COR-L47 (cell line): ENCODE measurements around the gene H2AZ2.
A peak's percentile ranks its signal among the peaks of the same experiment; 100 is the strongest.
"Not testable (repeated sequence)": the region's sequence is repeated elsewhere in the genome, so short reads cannot be mapped to it uniquely, and the experiment has no call there.

Experiments used
- DNase-seq: peaks from one replicate; lab custom pipeline; 2025; lab: John Stamatoyannopoulos, UW

Gene H2AZ2

DNA sequence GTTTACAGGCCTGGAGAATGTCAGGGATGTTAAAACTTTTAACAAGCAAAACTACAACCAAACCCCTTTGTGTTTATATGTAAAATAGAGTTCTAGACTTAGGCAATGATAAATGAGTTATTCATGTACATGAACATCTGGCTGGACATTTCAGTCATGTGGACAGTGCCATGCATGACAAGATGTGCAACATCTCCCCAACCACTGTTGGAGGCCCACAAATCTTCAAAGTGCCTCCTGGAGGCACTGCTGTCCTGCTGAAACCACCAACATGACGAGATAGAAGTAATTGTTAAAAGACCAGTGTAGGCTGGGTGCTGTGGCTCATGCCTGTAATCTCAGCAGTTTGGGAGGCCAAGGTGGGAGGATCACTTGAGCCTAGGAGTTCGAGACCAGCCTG, 33.0 kb downstream of the H2AZ2 start:
- no peak for DNase-seq

DNA sequence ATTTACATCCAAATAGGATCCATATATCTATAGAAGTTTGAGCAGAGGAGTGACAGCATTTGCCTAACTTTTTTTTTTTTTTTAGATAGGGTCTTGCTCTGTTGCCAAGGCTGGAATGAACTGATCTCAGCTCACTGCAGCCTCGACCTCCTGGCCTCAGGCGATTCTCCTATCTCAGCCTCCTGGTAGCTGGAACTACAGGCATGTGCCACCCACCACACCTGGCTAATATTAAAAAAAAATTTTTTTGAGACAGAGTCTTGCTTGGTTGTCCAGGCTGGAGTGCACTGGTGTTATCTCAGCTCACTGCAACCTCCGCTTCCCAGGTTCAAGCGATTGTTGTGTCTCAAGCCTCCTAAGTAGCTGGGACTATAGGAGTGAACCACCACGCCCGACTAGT, 36.3 kb downstream of the H2AZ2 start:
- DNase-seq: no peak

DNA sequence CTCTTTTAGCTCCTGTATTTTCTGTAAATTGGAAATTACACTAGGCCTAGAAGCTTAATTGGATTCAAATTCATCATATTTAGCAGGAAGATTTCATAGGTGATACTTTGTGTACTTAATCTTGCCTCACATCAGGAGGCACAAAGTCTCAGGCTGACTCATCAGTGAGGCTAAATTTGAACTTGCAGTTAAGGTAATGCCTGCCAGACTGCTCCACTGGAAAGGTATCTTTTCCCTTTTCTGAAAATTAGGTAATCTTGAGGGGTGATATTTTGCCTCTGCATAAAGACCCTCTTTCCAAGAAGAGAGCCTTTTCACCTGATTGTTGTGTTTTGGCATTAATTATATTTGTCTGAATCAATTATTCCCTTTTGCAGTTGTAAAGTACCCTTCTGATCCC, 36.8 kb downstream of the H2AZ2 start:
- DNase-seq: no peak

DNA sequence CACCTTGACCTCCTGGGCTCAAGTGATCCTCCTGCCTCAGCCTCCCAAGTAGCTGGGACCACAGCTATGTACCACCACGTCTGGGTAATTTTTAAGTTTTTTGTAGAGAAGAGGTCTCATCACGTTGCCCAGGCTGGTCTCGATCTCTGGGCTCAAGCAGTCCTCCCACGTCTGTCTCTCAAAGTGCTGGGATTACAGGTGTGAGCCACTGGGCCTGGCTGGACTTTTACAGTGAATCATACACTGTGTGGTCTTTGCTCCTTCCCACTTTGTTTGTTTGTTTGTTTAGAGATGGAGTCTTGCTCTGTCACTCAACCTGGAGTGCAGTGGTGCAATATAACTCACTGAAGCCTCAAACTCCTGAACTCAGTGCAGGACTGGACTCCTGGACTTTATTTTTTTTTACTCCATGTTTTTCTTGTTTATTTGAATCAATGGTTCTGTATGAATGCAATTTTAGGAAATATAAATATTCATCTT, 38.9 kb downstream of the H2AZ2 start:
- no peak for DNase-seq

DNA sequence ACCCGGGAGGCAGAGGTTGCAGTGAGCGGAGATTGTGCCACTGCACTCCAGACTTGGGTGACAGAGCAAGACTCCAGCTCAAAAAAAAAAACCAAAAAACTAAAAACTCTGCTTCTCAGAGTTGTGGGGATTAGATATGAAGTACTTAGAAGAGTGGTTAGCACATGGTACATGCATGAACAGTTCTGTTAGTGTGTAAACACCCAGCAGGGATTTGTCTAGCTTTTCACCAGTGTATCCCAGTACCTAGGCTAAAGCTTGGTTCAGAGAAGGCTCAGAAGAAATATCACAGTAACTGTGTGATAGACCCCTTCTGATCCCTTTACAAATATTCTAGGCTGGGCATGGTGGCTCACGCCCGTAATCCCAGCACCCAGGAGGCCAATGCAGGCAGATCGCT, 41.9 kb downstream of the H2AZ2 start:
- DNase-seq: no peak

DNA sequence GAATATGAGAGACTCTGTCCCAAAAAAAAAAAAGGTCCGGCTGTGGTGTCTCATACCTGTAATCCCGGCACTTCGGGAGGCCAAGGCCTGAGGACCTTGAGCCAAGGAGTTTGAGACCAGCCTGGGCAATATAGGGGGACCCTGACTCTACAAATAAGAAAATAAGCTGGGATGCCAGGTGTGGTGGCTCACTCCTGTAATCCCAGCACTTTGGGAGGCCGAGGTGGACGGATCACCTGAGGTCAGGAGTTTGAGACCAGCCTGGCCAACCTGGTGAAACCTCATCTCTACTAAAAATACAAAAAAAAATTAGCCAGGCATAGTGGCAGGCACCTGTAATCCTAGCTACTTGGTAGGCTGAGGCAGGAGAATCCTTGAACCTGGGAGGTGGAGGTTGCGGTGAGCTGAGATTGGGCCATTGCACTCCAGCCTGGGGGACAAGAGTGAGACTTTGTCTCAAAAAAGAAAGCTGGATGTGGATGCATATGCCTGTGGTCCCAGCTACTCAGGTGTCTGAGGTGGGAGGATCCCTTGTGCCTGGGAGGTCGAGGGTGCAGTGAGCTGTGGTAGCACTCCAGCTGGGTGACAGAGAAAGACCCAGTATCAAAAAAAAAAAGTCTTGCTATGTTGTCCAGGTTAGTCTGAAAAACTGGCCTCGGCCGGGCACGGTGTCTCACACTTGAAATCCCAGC, 43.9 kb downstream of the H2AZ2 start:
- not testable (repeated sequence) for DNase-seq

DNA sequence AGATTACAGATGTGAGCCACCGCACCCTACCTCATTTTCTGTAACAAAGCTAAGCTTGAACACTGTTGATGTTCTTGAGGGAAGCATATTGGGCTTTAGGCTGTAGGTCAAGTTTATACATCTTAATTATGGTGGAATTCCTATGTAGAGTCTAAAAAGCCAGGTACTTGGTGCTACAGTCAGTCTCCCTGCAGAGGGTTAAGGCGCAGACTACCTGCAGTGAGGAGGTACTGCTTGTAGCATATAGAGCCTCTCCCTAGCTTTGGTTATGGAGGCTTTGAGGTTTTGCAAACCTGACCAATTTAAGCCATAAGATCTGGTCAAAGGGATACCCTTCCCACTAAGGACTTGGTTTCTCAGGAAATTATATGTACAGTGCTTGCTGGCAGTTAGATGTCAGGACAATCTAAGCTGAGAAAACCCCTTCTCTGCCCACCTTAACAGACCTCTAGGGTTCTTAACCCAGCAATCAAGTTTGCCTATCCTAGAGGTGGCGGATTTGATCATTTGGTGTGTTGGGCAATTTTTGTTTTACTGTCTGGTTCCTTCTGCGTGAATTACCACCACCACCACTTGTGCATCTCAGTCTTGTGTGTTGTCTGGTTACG, 45.4 kb downstream of the H2AZ2 start:
- DNase-seq: no peak

DNA sequence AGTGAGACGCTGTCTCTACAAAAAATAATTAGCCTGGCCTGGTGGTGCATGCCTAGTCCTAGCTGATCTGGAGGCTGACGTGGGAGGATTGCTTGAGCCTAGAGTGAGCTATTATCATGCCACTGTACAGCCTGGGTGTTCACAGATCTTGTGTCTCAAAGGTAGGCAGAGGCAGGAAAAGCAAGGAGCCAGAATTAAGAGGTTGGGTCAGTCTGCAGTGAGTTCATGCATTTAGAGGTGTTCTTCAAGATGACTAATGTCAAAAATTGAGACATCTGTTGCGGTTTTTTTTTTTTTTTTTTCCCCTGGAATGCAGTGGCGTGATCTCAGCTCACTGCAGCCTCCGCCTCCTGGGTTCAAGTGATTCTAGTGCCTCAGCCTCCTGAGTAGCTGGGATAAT, 46.0 kb downstream of the H2AZ2 start:
- no peak for DNase-seq

DNA sequence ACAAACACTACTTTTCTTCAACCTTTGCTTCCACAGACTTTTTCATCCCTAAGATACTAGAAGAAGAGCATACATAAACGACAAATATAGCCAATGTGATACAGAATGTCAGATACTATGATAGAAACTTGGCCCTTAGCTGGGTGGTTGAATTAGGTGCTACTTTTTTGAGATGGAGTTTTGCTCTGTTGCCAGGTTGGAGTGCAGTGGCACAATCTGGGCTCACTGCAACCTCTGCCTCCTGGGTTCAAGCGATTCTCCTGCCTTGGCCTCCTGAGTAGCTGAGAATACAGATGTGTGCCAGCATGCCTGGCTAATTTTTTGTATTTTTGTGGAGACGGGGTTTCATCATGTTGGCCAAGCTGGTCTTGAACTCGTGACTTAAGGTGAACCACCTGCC, 47.9 kb downstream of the H2AZ2 start:
- no peak for DNase-seq

DNA sequence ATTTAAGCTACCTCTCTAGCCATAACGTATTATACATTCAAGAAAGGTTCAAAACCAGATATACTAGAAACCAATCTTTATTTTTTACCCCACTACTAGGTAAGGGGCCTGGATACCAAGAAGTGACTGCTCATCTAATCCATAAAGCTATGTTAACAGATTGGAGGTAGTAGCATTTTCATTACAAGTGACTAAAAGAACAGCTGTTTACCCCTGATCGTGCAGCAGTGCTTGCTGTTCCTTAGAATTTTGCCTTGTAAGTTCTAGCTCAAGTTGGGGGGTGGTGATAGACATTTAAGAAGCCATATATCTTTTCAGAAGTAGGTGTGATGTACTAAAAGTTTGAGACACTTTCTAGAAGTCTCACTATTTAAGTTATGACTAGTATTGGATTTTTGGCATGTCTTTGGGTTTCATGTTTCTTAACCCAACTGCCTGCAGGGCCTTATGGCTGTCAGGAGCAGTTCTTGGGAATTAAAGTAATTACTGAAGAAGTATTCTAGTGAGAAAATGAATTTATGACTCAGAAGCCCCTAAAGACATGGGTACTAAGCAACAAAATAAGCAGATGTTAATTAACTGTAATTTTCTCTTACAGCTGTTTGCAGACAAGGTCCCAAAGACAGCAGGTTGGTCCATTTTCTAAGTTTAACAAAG, 49.1 kb downstream of the H2AZ2 start:
- DNase-seq: no peak

DNA sequence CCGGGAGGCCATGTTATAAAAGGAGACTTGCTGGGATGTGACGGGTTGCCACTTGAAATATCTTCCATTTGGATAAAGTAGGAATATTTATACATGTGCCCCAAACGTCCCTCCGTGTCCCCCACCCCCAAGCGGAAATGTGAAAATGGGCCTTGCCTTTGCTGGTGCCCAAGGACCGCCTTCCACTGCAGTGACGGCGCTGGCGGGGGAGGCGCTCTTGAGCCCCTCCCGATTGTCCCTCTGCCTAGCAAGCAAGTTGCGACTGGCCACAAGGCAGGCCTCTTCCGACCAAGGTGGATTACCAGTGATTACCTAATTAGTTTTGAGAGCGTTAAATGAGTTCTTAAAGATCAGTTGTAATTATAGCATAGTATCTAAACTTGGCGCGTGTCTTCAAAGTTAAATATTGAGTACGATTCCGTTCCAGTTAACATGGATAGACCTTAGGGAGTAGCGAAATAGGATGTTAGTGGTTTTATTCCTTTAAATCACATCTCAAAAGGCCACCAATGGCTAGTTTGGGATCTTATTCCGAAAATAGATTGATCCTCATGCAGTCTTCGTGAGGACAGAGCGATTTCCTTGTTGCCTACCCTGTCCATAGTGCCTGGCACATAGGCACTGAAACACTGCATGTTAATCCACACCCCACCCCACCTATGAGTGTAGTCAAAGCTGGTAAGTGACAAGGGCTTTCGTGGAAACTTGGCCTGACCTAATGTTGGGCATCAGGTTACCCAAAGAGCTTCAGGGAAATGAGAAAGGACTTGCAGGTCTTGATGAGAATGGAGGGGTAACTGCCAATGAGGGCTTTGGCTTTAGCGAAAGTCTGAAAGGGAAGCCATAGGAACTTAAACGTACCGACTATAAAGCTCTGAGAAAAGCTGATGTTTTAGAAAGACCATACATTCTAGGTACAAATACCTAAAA, 50.3 kb downstream of the H2AZ2 start:
- peak; percentile 82 for DNase-seq

DNA sequence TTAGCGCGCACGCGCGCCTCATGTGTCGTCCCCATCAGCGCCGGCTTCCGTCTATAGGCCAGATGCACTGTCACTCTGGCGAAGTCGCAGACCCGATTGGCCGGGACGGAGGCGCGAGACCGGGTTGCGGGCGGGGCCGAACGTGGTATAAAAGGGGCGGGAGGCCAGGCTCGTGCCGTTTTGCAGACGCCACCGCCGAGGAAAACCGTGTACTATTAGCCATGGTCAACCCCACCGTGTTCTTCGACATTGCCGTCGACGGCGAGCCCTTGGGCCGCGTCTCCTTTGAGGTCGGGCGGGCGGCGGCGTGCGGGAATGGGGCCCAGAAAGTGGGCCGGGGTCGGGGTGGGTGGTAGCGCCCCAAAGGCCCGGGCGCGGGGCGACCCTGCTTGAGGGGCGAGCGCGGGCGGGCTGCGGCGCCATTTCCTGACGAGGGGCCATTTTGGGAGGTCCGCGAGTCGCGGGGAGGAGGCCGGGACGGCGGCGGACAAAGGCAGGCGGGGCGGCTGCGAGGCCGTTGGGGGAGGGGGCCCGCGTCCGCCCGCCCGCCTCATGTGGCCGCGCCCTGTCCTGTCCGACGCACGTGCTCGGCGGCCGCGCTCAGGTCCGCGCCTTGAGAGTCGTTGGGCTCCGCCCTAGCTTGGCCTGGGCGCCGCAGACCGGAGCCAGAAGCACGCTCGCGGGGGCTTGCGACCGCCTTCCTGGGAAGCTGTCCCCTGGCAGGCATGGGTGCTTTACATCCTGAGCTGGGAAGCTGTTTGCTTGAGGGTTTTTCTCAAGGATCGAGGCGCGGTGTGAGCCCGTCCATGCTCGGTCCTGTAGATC, 51.2 kb downstream of the H2AZ2 start, which contains the start of gene PPIA:
PPIA (plus strand) TSS at position 178 of the 825 bp plus-strand sequence; CDS start at position 222, 44 bp downstream.
- peak; percentile 98 for DNase-seq

DNA sequence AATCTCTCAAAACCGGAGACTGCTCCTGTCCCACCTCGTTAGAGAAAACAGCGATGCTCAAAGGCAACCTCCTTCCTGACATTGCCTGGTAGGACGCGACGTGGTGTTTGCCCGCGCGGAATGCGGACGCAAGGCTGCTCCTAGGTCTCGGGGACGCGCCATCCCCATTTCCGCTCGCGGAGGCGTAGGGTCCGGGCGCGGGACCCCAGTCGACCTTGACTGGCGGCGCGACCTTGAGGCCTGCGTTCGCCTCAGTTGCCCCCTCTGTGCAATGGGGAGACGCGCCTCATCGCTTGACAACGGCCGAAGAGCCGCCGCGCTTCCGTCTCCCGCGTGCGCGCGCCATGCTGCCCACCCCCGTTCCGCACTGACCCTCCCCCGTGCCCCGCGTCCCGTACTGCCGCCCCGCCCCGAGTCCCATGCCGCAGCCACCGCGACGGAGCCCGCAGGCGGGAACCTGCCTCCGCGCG, 51.8 kb downstream of the H2AZ2 start:
- DNase-seq: peak; percentile 70

DNA sequence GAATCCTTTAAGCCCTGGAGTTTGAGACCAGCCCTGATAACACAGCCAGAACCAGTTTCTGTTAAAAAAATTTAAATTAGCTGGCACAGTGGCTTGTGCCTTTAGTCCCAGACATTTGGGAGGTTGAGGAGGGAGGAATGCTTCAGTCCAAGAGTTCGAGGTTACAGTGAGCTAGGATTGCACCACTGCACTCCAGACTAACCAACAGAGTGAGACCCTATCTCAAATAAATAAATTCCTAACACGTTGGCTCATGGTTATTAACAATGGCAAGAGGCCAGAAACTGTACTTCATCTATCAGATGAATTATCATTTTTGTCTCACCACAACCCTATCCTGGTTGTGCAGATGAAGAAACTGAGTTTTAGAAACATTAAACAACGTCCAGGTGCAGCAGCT, 53.6 kb downstream of the H2AZ2 start:
- DNase-seq: no peak

DNA sequence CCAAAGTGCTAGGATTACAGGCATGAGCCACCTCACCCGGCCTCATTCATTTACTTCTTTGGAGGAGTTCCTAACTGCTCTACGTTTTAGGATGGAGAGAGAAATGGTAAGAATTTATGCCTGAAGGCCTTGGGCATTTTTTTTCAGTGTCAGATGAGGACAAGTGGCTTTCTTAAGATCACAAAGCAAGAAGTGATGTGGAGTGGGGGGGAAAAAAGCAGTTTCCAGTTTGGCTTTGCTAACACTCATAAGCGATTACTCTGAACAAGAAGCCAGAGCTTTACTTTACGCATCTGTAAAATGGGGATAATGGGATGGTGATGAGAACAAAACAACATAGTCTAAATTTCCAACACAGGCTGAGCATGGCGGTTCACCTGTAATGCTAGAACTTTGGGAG, 54.0 kb downstream of the H2AZ2 start:
- DNase-seq: no peak

DNA sequence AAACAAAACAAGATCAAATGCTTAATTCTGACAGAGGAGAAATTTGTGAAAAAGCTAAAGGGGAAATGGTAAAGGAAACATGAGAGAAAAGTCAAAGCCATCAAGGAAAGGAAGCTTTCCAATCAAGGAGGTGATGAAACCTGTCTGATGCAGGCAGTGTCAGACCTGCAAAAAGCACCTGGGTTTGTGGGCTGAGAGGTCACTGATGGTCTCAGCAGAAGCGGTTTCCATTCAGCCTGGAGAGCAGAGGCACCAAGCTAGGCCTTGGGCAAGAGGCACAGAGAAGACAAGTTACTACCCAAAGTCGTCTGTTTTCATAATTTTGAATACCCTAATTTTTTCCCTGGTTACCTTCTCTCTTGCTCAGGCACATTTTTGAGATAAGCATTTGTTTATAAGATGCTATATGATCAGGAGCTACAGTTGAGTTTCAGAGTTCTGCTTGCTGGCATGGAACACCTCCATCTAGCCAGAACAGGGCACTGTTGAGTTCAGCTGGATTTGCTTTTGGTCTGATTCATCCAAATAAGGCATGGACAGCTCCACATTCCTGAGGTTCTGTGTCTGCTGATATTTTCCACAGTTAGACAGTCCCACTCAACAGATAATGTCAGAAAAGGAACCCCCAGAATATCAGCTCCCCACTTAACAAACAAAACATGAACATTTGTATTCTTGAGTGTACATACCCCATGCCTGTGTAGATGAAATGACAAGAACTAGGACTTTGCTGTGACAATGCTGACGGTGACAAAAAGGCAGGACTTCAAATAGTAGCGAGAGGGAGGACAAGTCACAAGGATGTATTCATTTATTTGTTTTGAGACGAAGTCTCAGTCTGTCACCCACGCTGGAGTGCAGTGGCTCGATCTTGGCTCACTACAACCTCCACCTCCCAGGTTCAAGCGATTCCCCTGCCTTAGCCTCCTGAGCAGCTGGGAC, 56.3 kb downstream of the H2AZ2 start:
- no peak for DNase-seq

DNA sequence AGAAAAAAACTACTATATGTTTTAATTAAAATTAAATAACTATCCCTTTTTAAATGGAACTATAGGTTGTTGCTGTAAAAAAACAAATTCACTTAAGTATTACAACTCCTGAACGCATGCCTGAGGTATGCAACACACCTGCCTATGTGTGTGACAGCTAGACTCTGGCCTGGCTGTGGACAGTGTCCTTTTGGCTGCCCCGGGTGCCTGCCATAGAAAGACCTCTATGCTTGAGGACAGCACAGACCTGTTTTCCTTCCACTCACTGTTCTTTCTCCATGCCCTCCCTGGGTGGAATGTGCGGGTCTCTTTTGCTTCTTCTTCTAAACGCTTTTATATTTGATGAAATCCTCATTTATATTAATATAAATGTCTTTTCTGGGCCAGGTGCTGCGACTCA, 57.9 kb downstream of the H2AZ2 start:
- no peak for DNase-seq

DNA sequence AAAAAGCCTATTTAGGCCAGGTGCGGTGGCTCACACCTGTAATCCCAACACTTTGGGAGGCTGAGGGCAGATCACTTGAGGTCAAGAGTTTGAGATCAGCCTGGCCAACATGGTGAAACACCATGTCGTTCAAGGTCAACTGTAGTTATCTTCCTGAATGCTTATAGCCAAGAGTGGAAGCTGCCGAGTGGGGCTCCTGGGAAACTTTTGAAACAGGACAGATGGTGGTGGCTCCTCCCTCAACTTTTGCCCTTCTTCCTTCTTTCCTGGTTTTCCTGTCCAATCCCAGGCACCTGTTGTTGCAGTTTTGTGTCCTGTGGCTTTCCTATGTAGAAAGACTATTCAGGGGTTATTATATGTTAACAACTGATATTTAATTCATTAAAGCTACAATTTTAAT, 60.1 kb downstream of the H2AZ2 start:
- no peak for DNase-seq

DNA sequence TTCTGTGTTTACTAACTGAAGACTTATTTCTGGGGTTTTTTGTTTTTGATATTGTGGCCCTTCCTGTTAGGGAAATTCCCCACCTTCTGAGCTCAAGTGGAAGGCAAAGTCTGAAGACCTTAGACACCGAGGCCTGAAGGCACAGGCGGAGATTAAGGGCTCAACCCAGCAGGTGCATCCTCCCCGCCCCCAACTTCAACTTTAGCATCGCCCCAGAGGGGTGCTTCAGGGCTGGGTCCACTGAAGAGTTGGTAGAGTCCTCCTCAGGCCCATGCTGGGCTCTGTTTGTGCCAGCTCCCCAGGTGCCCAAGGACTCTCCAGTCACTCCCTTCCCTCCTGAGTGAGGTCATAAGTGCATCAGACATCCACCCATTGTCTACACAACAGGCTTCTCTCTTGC, 60.8 kb downstream of the H2AZ2 start:
- no peak for DNase-seq

DNA sequence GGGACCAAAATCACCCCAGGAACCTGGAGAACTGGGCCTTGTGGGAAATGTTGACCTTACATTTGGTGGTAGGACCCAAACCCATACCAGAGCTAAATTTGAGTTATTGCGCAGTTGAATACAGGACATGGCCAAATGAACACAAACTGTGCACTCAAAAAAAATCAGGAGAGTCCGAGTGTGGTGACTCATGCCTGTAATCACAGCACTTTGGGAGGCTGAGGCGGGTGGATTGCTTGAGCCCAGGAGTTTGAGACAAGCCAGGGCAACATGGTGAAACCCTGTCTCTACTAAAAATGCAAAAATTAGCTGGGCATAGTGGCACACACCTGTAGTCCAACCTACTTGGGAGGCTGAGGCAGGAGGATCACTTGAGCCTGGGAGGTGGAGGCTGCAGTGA, 62.7 kb downstream of the H2AZ2 start:
- not testable (repeated sequence) for DNase-seq
